SK-N-SH (cell line): ENCODE data around the gene DHRS13.

Source experiments
- EP300 ChIP-seq, 2 experiments: IDR thresholded peaks; 2 replicates each; pipeline versions ENCODE4 v1.4.0 to v1.6.1; 2012; ENCODE audit warnings: borderline replicate concordance in 1 of 2, low read depth in 1 of 2, low read length in 1 of 2
- TF ChIP-seq, protein P1 (sequence below): fragments of 200-600 bp; sonication (generic); IDR thresholded peaks from 2 replicates; pipeline ENCODE4 v1.6.1; 2017; ENCODE audit warnings: antibody characterized with exemption, mild to moderate bottlenecking, moderate library complexity
- TF ChIP-seq, protein P2 (sequence below): fragments of 150-350 bp; IDR thresholded peaks from 2 replicates; pipeline ENCODE4 v1.6.1; 2017; ENCODE audit warnings: antibody characterized with exemption, low read length, low read depth, borderline replicate concordance

DNA sequence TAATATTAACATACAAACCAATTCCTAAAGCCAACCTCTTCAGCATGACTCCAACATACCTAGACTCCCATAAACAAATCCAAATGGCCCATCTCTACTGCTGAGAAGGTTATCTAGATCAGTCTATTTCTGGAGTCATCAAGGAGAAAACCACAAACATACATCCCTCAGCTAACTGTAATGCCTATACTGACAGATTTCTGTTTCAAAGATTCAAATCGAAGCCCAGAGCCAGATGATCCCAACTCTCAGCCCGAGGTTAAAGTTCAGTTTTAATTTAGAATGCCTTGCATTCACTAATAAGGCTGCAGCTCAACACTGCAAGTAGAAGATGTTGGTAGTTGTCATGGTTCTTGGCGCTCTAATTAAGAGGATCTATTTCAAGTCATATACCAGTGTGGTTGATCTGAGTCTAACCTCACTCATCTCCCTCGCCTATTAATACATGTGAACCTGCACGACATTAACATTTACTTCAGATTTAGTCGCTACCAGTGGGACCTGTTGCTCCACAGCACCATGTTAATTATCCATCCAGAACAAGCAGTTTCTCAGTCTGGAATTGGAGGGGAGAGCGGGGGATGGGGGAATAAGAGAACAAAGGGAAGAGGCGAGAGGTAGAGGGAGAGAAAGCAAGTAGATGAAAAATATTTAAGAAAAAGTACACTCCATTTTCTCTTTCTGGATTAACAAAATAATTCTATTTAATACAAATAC is 33.0 kb upstream of the DHRS13 start:
- TF ChIP-seq, protein P1, sequence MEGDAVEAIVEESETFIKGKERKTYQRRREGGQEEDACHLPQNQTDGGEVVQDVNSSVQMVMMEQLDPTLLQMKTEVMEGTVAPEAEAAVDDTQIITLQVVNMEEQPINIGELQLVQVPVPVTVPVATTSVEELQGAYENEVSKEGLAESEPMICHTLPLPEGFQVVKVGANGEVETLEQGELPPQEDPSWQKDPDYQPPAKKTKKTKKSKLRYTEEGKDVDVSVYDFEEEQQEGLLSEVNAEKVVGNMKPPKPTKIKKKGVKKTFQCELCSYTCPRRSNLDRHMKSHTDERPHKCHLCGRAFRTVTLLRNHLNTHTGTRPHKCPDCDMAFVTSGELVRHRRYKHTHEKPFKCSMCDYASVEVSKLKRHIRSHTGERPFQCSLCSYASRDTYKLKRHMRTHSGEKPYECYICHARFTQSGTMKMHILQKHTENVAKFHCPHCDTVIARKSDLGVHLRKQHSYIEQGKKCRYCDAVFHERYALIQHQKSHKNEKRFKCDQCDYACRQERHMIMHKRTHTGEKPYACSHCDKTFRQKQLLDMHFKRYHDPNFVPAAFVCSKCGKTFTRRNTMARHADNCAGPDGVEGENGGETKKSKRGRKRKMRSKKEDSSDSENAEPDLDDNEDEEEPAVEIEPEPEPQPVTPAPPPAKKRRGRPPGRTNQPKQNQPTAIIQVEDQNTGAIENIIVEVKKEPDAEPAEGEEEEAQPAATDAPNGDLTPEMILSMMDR = no peak
- no peak for TF ChIP-seq EP300 (IDR thresholded peaks at IDR 0.05; ENCODE audit: borderline replicate concordance in 1 of 2, low read depth in 1 of 2, low read length in 1 of 2)
- TF ChIP-seq, protein P2, sequence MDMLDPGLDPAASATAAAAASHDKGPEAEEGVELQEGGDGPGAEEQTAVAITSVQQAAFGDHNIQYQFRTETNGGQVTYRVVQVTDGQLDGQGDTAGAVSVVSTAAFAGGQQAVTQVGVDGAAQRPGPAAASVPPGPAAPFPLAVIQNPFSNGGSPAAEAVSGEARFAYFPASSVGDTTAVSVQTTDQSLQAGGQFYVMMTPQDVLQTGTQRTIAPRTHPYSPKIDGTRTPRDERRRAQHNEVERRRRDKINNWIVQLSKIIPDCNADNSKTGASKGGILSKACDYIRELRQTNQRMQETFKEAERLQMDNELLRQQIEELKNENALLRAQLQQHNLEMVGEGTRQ = no peak
